Endothelial cell of umbilical vein (primary cell): ENCODE results near the gene CDC42BPB. TPM values are rescaled to one million over a fixed set of nuclear protein-coding genes. Genes with fewer than 3 reads are reported as not detected.

Source experiments
- BruUV-seq: library from RNA; stranded (reverse); fragments of 400-500 nt; replicated peaks from 2 replicates; lab custom pipeline; 2021; lab: Mats Ljungman, UMichigan
- CTCF ChIA-PET: fragments of 300-600, 350-600 bp; sonication (Branson Sonifier 250); formaldehyde crosslinking; loops from one replicate; lab custom pipeline; 2021; ENCODE audit warnings: antibody characterized with exemption, inconsistent platforms; lab: Charles Lee
- POLR2A ChIA-PET: fragments of 300-600, 350-600 bp; sonication (Branson Sonifier 250); formaldehyde crosslinking; loops from one replicate; lab custom pipeline; 2021; ENCODE audit warnings: antibody characterized with exemption, inconsistent platforms; lab: Charles Lee
- DNase-seq: peaks from one replicate; pipeline ENCODE4 v3.0.0-alpha.2; 2011; ENCODE audit warnings: low read depth, low spot score
- FAIRE-seq: peaks from 2 replicates; lab custom pipeline; 2011; peaks lifted over from hg19 to GRCh38; lab: Jason Lieb, UNC
- H2AFZ ChIP-seq: 2 replicates; pipeline ENCODE4 v1.6.0; 2012; ENCODE audit warnings: low read depth, low read length, control low read depth, inconsistent platforms
- H3K27ac ChIP-seq: 2 replicates; pipeline ENCODE4 v1.5.1; 2011; ENCODE audit warnings: low read depth, mild to moderate bottlenecking, control low read depth, low read length, moderate library complexity; ENCODE audit not compliant: insufficient read depth
- H3K27me3 ChIP-seq, 2 experiments: 2 replicates each; pipeline versions ENCODE4 v1.6.0 to v1.6.1; 2011; ENCODE audit warnings: low read length in 2 of 2, mixed read lengths in 1 of 2; ENCODE audit not compliant: control insufficient read depth in 2 of 2, insufficient read depth in 2 of 2
- H3K36me3 ChIP-seq, 2 experiments: 2 replicates in 1 of 2; 3 replicates in 1 of 2; pipeline ENCODE4 v1.5.1; 2011; ENCODE audit warnings: low read length in 2 of 2, mild to moderate bottlenecking in 1 of 2, moderate library complexity in 1 of 2; ENCODE audit not compliant: control insufficient read depth in 2 of 2, insufficient read depth in 2 of 2; ENCODE audit errors: extremely low read depth in 1 of 2
- H3K4me1 ChIP-seq: 3 replicates; pipeline ENCODE4 v1.5.1; 2011; ENCODE audit warnings: mild to moderate bottlenecking, low read length; ENCODE audit not compliant: control insufficient read depth, insufficient read depth; ENCODE audit errors: extremely low read depth
- H3K4me2 ChIP-seq: 2 replicates; pipeline ENCODE4 v1.6.1; 2011; ENCODE audit warnings: low read length, control low read depth, mixed read lengths; ENCODE audit not compliant: insufficient read depth
- H3K4me3 ChIP-seq, 3 experiments: fragments of 200-600 bp in 1 of 3; sonication (generic), shearing (Covaris generic) in 1 of 3; replicated peaks in 1 of 3; 2 replicates each; pipeline ENCODE4 v1.5.1; 2011 to 2016; ENCODE audit warnings: control low read depth in 3 of 3, low read length in 3 of 3, mild to moderate bottlenecking in 2 of 3, inconsistent platforms in 1 of 3, low read depth in 1 of 3, moderate library complexity in 1 of 3; ENCODE audit not compliant: insufficient read depth in 1 of 3
- H3K79me2 ChIP-seq: 2 replicates; pipeline ENCODE4 v1.6.0; 2012; ENCODE audit warnings: low read length, inconsistent platforms; ENCODE audit not compliant: control insufficient read depth, insufficient read depth
- H3K9ac ChIP-seq: replicated peaks from 2 replicates; pipeline ENCODE3; 2011; ENCODE audit warnings: low read length, control low read depth; ENCODE audit not compliant: insufficient read depth; ENCODE audit errors: extremely low read depth
- H3K9me1 ChIP-seq: replicated peaks from 3 replicates; pipeline ENCODE4 v1.6.0; 2011; ENCODE audit warnings: mild to moderate bottlenecking, low read length; ENCODE audit not compliant: control insufficient read depth, insufficient read depth; ENCODE audit errors: extremely low read depth
- H3K9me3 ChIP-seq: replicated peaks from 2 replicates; pipeline ENCODE4 v1.5.1; 2012; ENCODE audit warnings: low read length, inconsistent platforms; ENCODE audit not compliant: control insufficient read depth, insufficient read depth
- H4K20me1 ChIP-seq: replicated peaks from 2 replicates; pipeline ENCODE3; 2011; ENCODE audit warnings: mild to moderate bottlenecking, low read length; ENCODE audit not compliant: control insufficient read depth, insufficient read depth; ENCODE audit errors: extremely low read depth
- CTCF ChIP-seq, 2 donors: IDR thresholded peaks; 1 replicate in 1 of 2; 2 replicates in 1 of 2; pipeline ENCODE4 v1.5.1; 2011; ENCODE audit warnings: low read length in 2 of 2, mild to moderate bottlenecking in 2 of 2, moderate library complexity in 2 of 2, control low read depth in 1 of 2, inconsistent platforms in 1 of 2, low read depth in 1 of 2; ENCODE audit not compliant: insufficient read depth in 1 of 2; ENCODE audit errors: extremely low read depth in 1 of 2
- EZH2 ChIP-seq: IDR thresholded peaks from 2 replicates; pipeline ENCODE4 v1.6.1; 2012; ENCODE audit warnings: borderline replicate concordance, low read depth, mild to moderate bottlenecking, moderate library complexity, low read length, inconsistent platforms; ENCODE audit not compliant: severe bottlenecking
- FOS ChIP-seq: IDR thresholded peaks from 2 replicates; pipeline ENCODE4 v1.6.1; 2011; ENCODE audit warnings: mild to moderate bottlenecking, low read length, moderate library complexity, borderline replicate concordance; ENCODE audit not compliant: insufficient read depth
- GATA2 ChIP-seq: IDR thresholded peaks from 2 replicates; pipeline ENCODE4 v1.7.0; 2011; ENCODE audit warnings: low read depth, mild to moderate bottlenecking, moderate library complexity, mixed read lengths, low read length; ENCODE audit not compliant: insufficient read length, insufficient read depth
- JUN ChIP-seq: IDR thresholded peaks from 2 replicates; pipeline ENCODE4 v1.6.1; 2011; ENCODE audit warnings: borderline replicate concordance, low read depth; ENCODE audit not compliant: insufficient read length, insufficient read depth
- MYC ChIP-seq: IDR thresholded peaks from one replicate; pipeline ENCODE4 v1.6.1; 2011; ENCODE audit warnings: mild to moderate bottlenecking, low read depth, low read length
- POLR2A ChIP-seq: IDR thresholded peaks from 2 replicates; pipeline ENCODE4 v1.6.1; 2012; ENCODE audit warnings: low read depth, mild to moderate bottlenecking, control low read depth, low read length
- POLR2AphosphoS5 ChIP-seq: IDR thresholded peaks from 2 replicates; pipeline ENCODE4 v1.6.1; 2012; ENCODE audit warnings: low read depth, mild to moderate bottlenecking, control low read depth, low read length, moderate library complexity; ENCODE audit not compliant: insufficient read depth
- dilution Hi-C: fragments of 300-500 bp; cut with MboI; formaldehyde crosslinking; loops from one replicate; pipeline ENCODE4 v1.15.0; 2019; ENCODE audit warnings: low sequenced_read_pairs; ENCODE audit not compliant: extremely low pct_ligation_motif_present
- intact Hi-C: fragments of 100-400 bp; cut with micrococcal nuclease; formaldehyde crosslinking; loops from one replicate; pipeline ENCODE4 v1.10.0; 2022
- polyA plus RNA-seq, 4 experiments: library from polyadenylated mRNA; depleted of rRNA in 3 of 4; stranded (reverse) in 3 of 4; unstranded in 1 of 4; fragments of >200 nt; gene quantifications; 2 replicates each; pipeline versions ENCODE4 v1.2.1 to v1.2.3, GENCODE V29; 2011 to 2012; ENCODE audit warnings: missing spikeins in 1 of 4
- total RNA-seq: library from RNA; stranded (reverse); gene quantifications from 2 replicates; pipeline ENCODE4 v1.2.3, GENCODE V29; 2021
- TF ChIP-seq, protein P1 (sequence below): IDR thresholded peaks from 2 replicates; pipeline ENCODE4 v1.6.1; 2011; ENCODE audit not compliant: insufficient read depth, insufficient read length

Gene CDC42BPB
- total and polyA plus RNA-seq, 2 donors (not counting 3 experiments of a cell fraction or from before 2014, with no cell fraction given), result 82.6 to 131 TPM

DNA sequence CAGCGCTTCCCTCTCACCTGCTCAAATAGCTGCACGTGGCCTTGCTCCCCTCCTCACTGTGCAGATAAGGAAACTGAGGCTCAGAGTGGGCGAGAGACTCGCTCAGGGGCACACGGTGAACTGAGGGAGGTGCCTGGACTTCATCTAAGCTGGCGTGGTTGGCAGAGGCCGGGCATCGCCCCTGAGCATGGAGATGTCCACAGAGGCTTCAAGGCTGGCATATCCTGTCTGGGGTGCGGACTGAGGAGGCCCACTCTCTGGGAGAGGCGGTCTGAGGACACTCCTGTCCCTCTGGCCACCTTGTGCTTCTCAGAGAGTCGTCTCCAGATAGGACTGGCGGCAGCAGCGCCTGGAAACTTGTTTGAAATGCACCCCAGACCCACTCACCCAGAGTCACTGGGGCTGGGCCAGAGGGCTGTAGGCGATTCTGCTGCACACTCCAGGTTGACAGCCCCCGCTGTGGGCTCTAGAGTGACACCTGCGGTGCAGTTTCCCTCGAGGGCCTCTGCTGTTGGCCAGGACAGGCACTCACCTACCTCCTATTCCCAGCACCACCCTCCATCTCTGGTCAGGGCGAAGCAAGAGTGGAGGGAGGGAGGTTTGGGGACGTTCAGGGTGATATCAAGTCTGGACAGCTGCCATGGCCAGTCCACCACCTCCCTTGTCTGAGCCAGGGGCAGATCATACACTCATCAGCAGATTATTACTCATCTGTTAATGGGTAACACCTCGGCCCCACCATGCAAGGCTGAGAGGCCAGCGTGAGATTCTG is 15.4 kb upstream of the CDC42BPB start:
- TF ChIP-seq CTCF (IDR thresholded peaks at IDR 0.05; ENCODE audit: extremely low read depth in 1 of 2, insufficient read depth in 1 of 2, low read depth in 1 of 2, low read length in 2 of 2) (no peak), MYC (no peak), JUN (no peak), FOS (no peak), GATA2 (no peak), POLR2AphosphoS5 (no peak), POLR2A (no peak), EZH2 (no peak)
- TF ChIP-seq, protein P1, sequence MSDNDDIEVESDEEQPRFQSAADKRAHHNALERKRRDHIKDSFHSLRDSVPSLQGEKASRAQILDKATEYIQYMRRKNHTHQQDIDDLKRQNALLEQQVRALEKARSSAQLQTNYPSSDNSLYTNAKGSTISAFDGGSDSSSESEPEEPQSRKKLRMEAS, result no peak
- Histone ChIP-seq H3K9me3 (no peaks in the 10 kb centered on the region), H3K4me2 (no peak overlapping the region), H3K9me1 (no peaks in the 10 kb centered on the region), H3K4me1 (peaks cover 8% of the 10 kb centered on the region), H4K20me1 (no peaks in the 10 kb centered on the region), H2AFZ (no peak overlapping the region), H3K79me2 (no peaks in the 10 kb centered on the region), H3K36me3 (no peaks in the 10 kb centered on the region), H3K27me3 (no peaks in the 10 kb centered on the region), H3K27ac (no peak overlapping the region), H3K9ac (no peak overlapping the region), H3K4me3 (no peak overlapping the region)
- no TSS peak for BruUV-seq
- DNase-seq (no peak), FAIRE-seq (no peak)
- ChIA-PET POLR2A (no interaction called here), CTCF (no interaction called here)
- dilution Hi-C loops (no loop called here), intact Hi-C loops (no loop called here)
